Endothelial cell (in vitro differentiated cells): Measurements from ENCODE around the gene ZC3H10. TPM values are rescaled to one million over a fixed set of nuclear protein-coding genes. Genes with fewer than 3 reads are reported as not detected.

Experiments used
- DNase-seq: peaks from one replicate; pipeline ENCODE4 v3.0.0; 2021; ENCODE audit warnings: low spot score
- H3K27ac Mint-ChIP-seq: one replicate; pipeline ENCODE4 v1.8.0; 2021; ENCODE audit warnings: mixed read lengths, inconsistent platforms; ENCODE audit not compliant: unreplicated experiment
- H3K27me3 Mint-ChIP-seq: one replicate; pipeline ENCODE4 v1.8.0; 2021; ENCODE audit warnings: mild to moderate bottlenecking, moderate library complexity, mixed read lengths, inconsistent platforms; ENCODE audit not compliant: unreplicated experiment
- H3K36me3 Mint-ChIP-seq: one replicate; pipeline ENCODE4 v1.8.0; 2021; ENCODE audit warnings: mild to moderate bottlenecking, low read depth, mixed read lengths, inconsistent platforms; ENCODE audit not compliant: unreplicated experiment
- H3K4me1 Mint-ChIP-seq: one replicate; pipeline ENCODE4 v1.8.0; 2021; ENCODE audit warnings: mild to moderate bottlenecking, mixed read lengths, inconsistent platforms; ENCODE audit not compliant: unreplicated experiment
- H3K4me3 Mint-ChIP-seq: one replicate; pipeline ENCODE4 v1.8.0; 2021; ENCODE audit warnings: mild to moderate bottlenecking, mixed read lengths, inconsistent platforms; ENCODE audit not compliant: unreplicated experiment
- H3K9me3 Mint-ChIP-seq: one replicate; pipeline ENCODE4 v1.8.0; 2021; ENCODE audit warnings: mixed read lengths, inconsistent platforms; ENCODE audit not compliant: unreplicated experiment
- total RNA-seq: library from RNA; stranded (reverse); fragmentation: NEBNext Ultra II Directional; extraction: Animal tissue kit (Norgen Biotek cat#: 25700); gene quantifications from one replicate; pipeline ENCODE4 v1.2.1, GENCODE V29; 2021; ENCODE audit not compliant: unreplicated experiment
- TF ChIP-seq, protein P1 (sequence below): fragments of 200-600 bp; sonication (generic); IDR thresholded peaks from one replicate; pipeline ENCODE4 v1.5.0; 2021; ENCODE audit warnings: antibody characterized with exemption; ENCODE audit not compliant: unreplicated experiment

Gene ZC3H10
- total RNA-seq, 1 donor from 2014 or later = 10.4 TPM

GRCh38 chr12:56082382-56082781 lies 35.7 kb upstream of the ZC3H10 start:
- Mint-ChIP-seq H3K9me3 (no peaks in the 10 kb centered on the region), H3K27ac (no peak overlapping the region), H3K36me3 (no peaks in the 10 kb centered on the region), H3K27me3 (peaks cover 10% of the 10 kb centered on the region), H3K4me1 (peaks cover 13% of the 10 kb centered on the region), H3K4me3 (no peak overlapping the region)
- TF ChIP-seq, protein P1, sequence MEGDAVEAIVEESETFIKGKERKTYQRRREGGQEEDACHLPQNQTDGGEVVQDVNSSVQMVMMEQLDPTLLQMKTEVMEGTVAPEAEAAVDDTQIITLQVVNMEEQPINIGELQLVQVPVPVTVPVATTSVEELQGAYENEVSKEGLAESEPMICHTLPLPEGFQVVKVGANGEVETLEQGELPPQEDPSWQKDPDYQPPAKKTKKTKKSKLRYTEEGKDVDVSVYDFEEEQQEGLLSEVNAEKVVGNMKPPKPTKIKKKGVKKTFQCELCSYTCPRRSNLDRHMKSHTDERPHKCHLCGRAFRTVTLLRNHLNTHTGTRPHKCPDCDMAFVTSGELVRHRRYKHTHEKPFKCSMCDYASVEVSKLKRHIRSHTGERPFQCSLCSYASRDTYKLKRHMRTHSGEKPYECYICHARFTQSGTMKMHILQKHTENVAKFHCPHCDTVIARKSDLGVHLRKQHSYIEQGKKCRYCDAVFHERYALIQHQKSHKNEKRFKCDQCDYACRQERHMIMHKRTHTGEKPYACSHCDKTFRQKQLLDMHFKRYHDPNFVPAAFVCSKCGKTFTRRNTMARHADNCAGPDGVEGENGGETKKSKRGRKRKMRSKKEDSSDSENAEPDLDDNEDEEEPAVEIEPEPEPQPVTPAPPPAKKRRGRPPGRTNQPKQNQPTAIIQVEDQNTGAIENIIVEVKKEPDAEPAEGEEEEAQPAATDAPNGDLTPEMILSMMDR = no peak
- no peak for DNase-seq

DNA sequence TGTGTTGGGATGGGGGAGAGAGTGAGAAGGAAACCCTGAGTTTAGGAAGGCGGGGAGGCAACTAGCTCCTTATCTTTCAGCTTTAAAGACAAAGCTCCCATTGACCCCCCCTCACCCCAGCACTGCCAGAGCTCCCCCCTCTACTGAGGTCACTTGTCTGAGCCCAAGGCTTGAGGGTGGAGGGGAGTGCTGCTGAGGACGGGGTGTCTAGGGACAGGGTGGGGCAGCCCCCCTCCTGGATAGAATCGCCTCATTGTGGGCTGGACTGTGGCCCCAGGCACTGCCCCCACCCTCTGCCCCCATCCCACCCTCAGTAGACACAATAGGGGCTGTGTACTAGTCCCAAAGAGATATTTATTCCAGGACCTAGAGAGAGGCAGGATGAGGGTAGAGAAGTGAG lies 35.1 kb upstream of the ZC3H10 start:
- DNase-seq = no peak
- H3K27ac Mint-ChIP-seq = no peak overlapping the region
- no peaks in the 10 kb centered on the region for H3K9me3 Mint-ChIP-seq
- H3K4me3 Mint-ChIP-seq = no peak overlapping the region
- H3K27me3 Mint-ChIP-seq = peaks cover 10% of the 10 kb centered on the region
- TF ChIP-seq, protein P1 = no peak
- H3K4me1 Mint-ChIP-seq = peaks cover 13% of the 10 kb centered on the region
- H3K36me3 Mint-ChIP-seq = no peaks in the 10 kb centered on the region

GRCh38 chr12:56084958-56085543 lies 33.0 kb upstream of the ZC3H10 start:
- H3K27ac Mint-ChIP-seq = no peak overlapping the region
- TF ChIP-seq, protein P1 = peak; percentile 34
- H3K4me3 Mint-ChIP-seq = no peak overlapping the region
- peak; percentile 61 for DNase-seq
- peaks cover 10% of the 10 kb centered on the region for H3K4me1 Mint-ChIP-seq
- peaks cover 8% of the 10 kb centered on the region for H3K27me3 Mint-ChIP-seq
- H3K9me3 Mint-ChIP-seq = no peaks in the 10 kb centered on the region
- H3K36me3 Mint-ChIP-seq = no peaks in the 10 kb centered on the region

DNA sequence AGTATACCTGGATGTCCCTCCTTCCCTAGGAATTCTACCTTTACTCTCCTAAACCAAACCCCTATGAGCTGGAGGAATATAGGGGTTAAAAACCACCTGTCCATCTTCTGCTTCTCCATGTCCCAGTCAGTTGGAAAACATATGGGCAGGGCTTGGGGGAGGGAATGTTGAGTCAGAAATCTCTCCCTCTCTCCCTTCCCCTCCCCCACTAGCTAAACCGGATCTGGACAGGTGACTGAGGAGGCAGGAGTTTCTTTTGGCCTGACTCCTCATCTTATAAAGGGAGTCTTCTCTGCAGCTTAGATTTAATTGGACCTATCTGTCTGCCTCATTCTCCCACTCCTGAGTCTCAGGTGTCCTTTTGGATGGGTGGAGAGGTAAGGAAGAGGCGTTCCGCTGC lies 32.0 kb upstream of the ZC3H10 start:
- Mint-ChIP-seq H3K36me3 (peaks cover 3% of the 10 kb centered on the region), H3K4me1 (peaks cover 6% of the 10 kb centered on the region), H3K9me3 (no peaks in the 10 kb centered on the region), H3K27ac (no peak overlapping the region), H3K27me3 (peaks cover 8% of the 10 kb centered on the region), H3K4me3 (no peak overlapping the region)
- DNase-seq = no peak
- TF ChIP-seq, protein P1 = no peak

GRCh38 chr12:56086608-56087007 lies 31.5 kb upstream of the ZC3H10 start:
- Mint-ChIP-seq H3K27ac (no peak overlapping the region), H3K4me1 (peaks cover 3% of the 10 kb centered on the region), H3K36me3 (peaks cover 3% of the 10 kb centered on the region), H3K9me3 (no peaks in the 10 kb centered on the region), H3K27me3 (peaks cover 8% of the 10 kb centered on the region), H3K4me3 (no peak overlapping the region)
- DNase-seq = no peak
- TF ChIP-seq, protein P1 = no peak
